ENCODE data around the gene WIZ. TPM values are rescaled to one million over a fixed set of nuclear protein-coding genes. Genes with fewer than 3 reads are reported as not detected.

The WIZ gene
- total RNA-seq, 2 donors from 2014 or later: 16.1 to 111 TPM

DNA sequence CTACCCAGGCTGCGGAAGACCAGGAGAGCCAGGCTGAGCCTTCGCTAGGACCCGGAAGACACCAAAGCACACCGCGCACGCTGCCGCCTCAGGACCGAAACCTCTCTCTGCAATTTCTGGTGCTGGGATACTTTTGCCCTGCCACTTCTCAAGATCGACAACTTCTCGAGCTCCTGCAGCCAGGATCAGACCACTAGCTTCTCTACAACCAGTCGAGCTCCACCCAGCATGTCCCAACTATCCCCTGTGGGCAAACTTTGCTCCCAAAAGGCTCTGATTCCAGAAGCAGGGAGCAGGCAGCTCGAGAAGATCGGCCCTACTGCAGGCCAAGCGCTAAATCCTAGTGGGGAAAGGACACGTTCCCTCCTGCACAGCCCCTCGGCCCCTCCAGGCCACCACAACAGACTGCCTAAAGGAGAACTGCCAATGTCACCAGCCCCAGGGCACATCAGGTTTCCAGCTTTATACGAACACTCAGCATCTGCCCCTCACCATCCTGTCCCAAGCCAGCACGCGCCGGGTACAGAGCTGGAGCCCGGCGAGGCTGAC, 71.1 kb downstream of the WIZ start:
- Histone ChIP-seq H3K36me3 (replicated peaks in 1 of 2; ENCODE audit: insufficient read depth in 1 of 2, low read depth in 2 of 2) (no peaks in the 10 kb centered on the region), H3K4me3 (peak overlapping the region; percentile 88 to 98), H3K27ac (peak overlapping the region; percentile 88 to 98 (median 94)), H3K9me3 (no peaks in the 10 kb centered on the region), H3K27me3 (no peaks in the 10 kb centered on the region), H3K4me1 (peaks cover 47% of the 10 kb centered on the region)
- TF ChIP-seq CTCF (IDR thresholded peaks at IDR 0.05) (no peak), POLR2A (IDR thresholded peaks at IDR 0.05) (no peak)
- WGBS, 2 donors: 0% methylated on average over 13 to 22 of the region's 22 CpGs
- peak; percentile 15 for ATAC-seq
- DNase-seq: peak; percentile 54 to 63 (median 59)
- intact Hi-C loops (cut with DNase I): loop anchor here (10.0 kb wide), 1 partner anchor 114 kb away; no protein-coding TSS in a partner anchor

GRCh38 chr19:15374796-15375440, 74.8 kb downstream of the WIZ start:
- intact Hi-C loops (cut with DNase I): loop anchor here (10.0 kb wide), 1 partner anchor 110 kb away; no protein-coding TSS in a partner anchor
- DNase-seq: peak in 1 of 4 donors; percentile 21

GRCh38 chr19:15374105-15374651, 75.6 kb downstream of the WIZ start:
- Histone ChIP-seq H3K9me3 (no peaks in the 10 kb centered on the region), H3K27me3 (no peaks in the 10 kb centered on the region), H3K4me3 (no peak overlapping the region), H3K36me3 (replicated peaks in 1 of 2; ENCODE audit: insufficient read depth in 1 of 2, low read depth in 2 of 2) (peaks cover 14 to 22% of the 10 kb centered on the region in 2 donors), H3K4me1 (peaks cover 36% of the 10 kb centered on the region), H3K27ac (peak overlapping the region in 2 of 4 donors; percentile 6 to 38)
- 77 to 85% methylated on average over 8 to 21 of the region's 21 CpGs for WGBS, 2 donors
- intact Hi-C loops (cut with DNase I): loop anchor here (10.0 kb wide), 1 partner anchor 109 kb away; no protein-coding TSS in a partner anchor
- DNase-seq (no peak), ATAC-seq (no peak)
- TF ChIP-seq CTCF (IDR thresholded peaks at IDR 0.05) (no peak), POLR2A (IDR thresholded peaks at IDR 0.05) (no peak)

More at GRCh38 chr19:15374796-15375440, 74.8 kb downstream of the WIZ start:
- WGBS, 2 donors: 70 to 77% methylated on average over 21 to 24 of the region's 24 CpGs
- TF ChIP-seq CTCF (IDR thresholded peaks at IDR 0.05) (no peak), POLR2A (IDR thresholded peaks at IDR 0.05) (no peak)
- Histone ChIP-seq H3K4me3 (no peak overlapping the region), H3K4me1 (peaks cover 36% of the 10 kb centered on the region), H3K36me3 (replicated peaks in 1 of 2; ENCODE audit: insufficient read depth in 1 of 2, low read depth in 2 of 2) (peaks cover 7 to 16% of the 10 kb centered on the region in 2 donors), H3K27me3 (no peaks in the 10 kb centered on the region), H3K9me3 (no peaks in the 10 kb centered on the region), H3K27ac (peak overlapping the region in 2 of 4 donors; percentile 6 to 38)
- no peak for ATAC-seq

DNA sequence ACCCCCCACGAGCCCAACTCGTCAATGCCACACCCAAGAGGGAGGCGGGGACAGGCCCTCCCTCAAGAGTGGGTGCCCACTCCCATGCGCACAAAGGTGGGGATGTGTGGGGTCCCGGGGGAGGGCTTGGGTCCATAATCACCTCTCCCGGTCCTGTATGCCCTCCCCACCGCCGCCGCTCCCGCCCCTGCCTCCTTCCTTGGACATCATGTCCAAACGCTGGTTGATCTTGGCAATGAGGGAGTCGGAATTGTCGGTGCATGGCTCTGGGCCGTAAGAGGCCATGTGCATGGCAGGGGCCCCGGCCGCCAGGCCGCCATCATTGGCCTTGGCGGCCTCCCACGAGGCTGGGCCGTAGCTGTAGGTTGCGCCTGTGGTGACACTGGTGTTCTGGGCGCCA, 76.1 kb downstream of the WIZ start:
- Histone ChIP-seq H3K9me3 (no peaks in the 10 kb centered on the region), H3K4me1 (peaks cover 36% of the 10 kb centered on the region), H3K4me3 (no peak overlapping the region), H3K27me3 (no peaks in the 10 kb centered on the region), H3K36me3 (replicated peaks in 1 of 2; ENCODE audit: insufficient read depth in 1 of 2, low read depth in 2 of 2) (peaks cover 15 to 25% of the 10 kb centered on the region in 2 donors), H3K27ac (no peak overlapping the region)
- no peak for ATAC-seq
- 91 to 93% methylated on average over 10 to 22 of the region's 22 CpGs for WGBS, 2 donors
- DNase-seq: no peak
- TF ChIP-seq POLR2A (IDR thresholded peaks at IDR 0.05): no peak
- no peak for TF ChIP-seq CTCF (IDR thresholded peaks at IDR 0.05)
- intact Hi-C loops (cut with DNase I): loop anchor here (10.0 kb wide), 1 partner anchor 109 kb away; no protein-coding TSS in a partner anchor
